HG03457 (cell line): Measurements from ENCODE around the gene EDN2.

Experiments used
- ATAC-seq: cut with Tn5 transposase; IDR thresholded peaks from one replicate; pipeline ENCODE4 v1.9.1; 2021; ENCODE audit warnings: moderate number of reproducible peaks; ENCODE audit not compliant: unreplicated experiment

EDN2 gene

DNA sequence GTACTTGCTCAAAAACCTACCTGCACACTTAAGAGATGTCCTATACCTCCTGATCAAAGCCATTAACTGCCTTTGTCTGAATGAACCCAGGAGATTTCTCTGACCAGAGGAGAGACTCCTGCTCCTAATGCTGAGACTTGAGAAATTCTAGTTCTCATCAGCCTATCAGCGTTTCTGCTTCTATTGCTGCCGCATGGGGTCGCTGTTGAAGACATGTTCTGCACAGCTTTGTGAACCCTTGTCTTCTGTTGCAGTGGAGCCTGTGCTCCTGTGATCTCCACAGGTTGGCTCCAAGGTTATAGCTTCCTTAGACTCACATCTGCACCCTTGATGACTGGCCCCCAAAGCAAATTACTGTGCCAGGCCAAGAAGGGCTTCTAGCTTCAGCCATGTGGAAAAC is 40.2 kb downstream of the EDN2 start:
- ATAC-seq, result no peak

DNA sequence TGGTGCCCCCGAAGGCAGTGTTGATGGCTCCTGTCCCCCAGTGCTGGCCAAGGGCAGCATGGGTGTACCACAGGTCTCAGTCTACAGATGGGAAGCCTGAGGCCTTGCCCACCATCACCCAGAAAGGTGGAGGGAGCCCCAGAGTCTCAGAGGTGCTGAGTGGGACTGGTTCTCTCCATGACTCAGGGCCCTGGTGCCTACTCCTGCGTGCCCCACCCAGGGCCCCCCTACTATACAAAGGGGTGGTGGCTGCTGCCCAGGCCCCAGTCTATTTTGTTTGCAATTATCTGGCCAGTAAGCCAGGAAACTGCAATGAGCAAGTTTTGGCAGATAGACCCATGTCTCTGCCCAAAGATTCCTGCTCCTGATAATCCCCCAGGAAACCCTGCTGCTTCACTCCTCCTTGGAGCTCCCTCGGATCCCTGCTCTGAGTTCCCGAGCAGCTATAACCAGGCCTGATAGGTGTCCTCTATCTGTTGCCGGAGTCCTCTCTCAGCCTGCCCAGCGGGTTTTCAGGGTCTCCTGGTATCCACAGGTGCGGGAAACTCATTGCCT is 41.7 kb downstream of the EDN2 start:
- no peak for ATAC-seq

DNA sequence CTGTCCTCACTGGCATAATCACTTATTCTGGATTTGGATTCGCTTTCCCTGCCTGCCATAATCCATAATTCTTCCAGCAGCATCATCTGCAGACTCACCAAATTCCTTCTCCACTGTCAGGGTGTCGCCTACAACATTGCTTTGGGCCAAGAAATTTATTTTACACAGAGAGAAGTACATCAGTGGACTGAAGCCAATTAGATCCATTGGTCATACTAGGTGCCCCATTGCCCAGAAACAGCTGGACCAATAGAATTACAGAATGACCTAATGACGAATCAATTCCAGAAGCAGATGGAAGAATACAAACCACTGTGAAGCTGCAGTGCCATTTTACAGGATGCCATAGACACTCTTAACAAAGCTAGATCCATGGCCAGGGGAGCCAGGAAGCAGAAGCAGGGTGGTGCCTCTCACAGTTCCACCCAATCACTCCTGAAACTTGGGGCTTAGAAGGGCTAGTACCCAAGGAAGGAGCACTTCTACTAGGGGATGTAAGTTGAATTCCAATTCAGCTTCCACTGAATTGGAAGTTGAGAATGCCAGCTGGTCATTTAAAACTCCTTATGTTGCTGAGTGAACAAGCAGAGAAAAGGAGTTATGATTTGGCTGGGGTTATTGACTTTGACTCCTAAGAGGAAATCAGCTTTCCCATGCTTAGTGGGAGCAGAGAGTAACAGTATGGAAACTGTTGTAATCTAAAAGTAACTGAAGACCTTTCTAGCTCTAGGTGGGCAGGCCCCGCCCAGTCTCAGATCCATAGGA is 44.0 kb downstream of the EDN2 start:
- ATAC-seq, result no peak

- no peak for ATAC-seq
Observed at GRCh38 chr1:41439234-41439633, 45.2 kb downstream of the EDN2 start.

GRCh38 chr1:41438711-41439110 is 45.8 kb downstream of the EDN2 start:
- ATAC-seq, result no peak

GRCh38 chr1:41437011-41437355 is 47.5 kb downstream of the EDN2 start:
- ATAC-seq, result no peak

- ATAC-seq, result no peak
Observed at GRCh38 chr1:41436281-41437010, 48.0 kb downstream of the EDN2 start.

DNA sequence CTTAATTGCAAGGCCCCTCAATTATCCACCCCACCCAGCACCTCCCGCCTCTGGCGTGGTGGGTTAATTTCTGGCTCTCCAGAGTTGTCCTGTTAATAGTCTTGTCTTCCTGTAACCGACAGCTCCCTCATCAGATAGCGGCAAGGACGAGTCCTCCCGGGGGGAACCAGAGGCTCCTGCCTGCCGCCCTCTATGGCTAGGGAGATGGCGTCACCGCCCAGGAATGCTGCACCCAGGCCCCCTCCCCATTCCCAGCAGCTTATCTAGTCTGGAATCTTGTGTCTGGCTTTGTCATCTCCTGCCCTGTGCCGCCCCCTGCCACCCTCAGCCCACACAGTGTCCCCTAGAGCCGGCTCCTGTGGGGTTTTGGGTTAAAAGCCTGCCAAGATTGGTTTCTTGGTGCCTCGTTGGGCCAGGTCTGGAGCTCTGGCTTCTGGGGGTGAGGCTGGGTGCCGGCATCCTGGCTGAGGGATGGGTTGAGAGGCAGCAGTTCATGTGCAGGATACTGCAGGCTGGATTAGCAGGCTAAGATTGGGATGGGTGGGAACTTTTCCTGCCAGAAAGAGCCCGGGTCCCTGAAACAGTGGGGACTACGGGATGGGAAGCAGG is 48.8 kb downstream of the EDN2 start:
- no peak for ATAC-seq

- ATAC-seq, result no peak
Observed at GRCh38 chr1:41434748-41435449, 49.6 kb downstream of the EDN2 start.

GRCh38 chr1:41434306-41434705 is 50.2 kb downstream of the EDN2 start:
- ATAC-seq, result no peak

GRCh38 chr1:41433501-41433900 is 51.0 kb downstream of the EDN2 start:
- ATAC-seq, result no peak

GRCh38 chr1:41432481-41433280 is 51.8 kb downstream of the EDN2 start:
- ATAC-seq, result no peak

DNA sequence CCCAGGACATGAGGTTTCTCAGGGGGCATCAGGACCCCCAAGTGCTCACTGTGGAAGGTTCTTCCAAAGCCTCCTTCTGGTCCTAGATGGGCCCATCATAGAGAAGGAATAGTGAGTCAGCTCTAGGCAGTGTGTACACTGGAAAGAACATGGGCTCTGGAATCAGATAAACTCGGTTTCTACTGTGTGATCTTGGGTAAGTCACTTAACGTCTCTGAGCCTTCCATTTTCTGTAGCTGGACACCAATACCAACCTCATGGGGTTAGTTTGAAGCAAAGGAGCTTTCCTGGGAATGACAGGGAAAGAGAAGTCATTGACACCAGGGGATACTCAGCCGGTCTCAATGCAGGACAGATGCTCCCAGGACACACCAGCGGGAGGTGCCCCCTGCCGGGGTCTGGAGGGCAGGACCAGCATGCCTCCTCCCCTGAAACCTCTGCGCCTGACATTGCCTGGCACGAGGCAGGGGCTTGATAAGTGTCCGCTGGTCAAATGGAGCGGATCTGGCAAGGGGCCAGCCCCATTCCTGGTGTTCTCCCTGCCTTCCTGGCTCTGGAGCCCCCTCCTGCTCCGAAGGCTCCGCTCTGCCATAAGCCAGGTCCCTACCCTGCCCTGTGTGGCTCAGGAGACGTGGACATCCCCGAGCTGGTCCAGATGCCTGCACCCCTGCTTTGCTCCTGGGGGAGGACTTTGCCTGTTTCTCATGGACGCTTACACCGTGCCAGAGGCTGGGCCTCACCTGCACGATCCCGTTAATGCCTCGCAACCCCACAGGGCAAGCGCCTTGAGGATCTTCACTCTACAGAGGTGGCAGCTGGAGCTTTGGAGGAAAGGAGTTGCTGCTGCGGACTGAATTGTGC is 52.8 kb downstream of the EDN2 start:
- no peak for ATAC-seq

GRCh38 chr1:41430582-41430981 is 53.9 kb downstream of the EDN2 start:
- no peak for ATAC-seq

DNA sequence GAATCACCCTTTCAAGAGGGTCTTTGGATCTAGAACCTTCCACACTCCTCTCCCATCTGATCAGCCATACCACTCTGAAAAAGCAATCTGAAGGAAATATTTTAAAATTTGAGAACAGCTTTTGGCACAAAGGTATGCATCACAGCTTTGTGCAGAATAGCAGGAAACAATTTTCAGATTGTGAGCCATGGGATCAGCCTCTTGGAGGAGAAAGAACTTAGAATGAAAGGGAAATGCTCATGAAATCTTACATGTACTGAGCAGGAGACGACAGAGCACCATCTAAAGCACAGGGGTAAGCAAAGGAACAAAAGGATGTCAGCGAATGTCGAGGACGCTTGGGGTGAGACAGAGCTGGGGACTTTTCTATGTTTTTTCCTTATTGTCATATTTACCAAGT is 54.4 kb downstream of the EDN2 start:
- ATAC-seq, result no peak

DNA sequence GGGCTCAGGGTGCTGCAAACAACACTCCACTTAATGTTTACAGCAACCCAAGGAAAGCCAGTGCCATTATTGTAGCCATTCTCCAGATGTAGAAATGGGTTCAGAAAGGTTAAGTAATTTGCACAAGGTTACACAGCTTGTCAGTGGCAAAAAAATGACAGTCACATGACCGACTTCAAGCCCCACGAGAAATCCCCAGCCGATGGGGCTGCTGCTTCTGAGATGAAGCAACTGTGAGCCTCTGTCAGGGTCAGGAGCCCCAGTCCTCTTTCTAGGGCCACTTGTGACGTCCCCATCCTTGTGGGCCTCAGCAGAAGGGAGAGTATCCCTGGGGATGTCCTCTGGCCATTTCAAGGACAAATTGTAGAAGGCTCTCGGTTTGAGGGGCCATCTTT is 54.8 kb downstream of the EDN2 start:
- no peak for ATAC-seq
